Measurements from ENCODE around the gene FGD1. TPM values are rescaled to one million over a fixed set of nuclear protein-coding genes. Genes with fewer than 3 reads are reported as not detected.

Gene FGD1
- total and polyA plus RNA-seq, 2 of the 13 experiments (the other 11 are each of a cell fraction or from before 2014, with no cell fraction given) = 0.36 to 0.62 TPM

DNA sequence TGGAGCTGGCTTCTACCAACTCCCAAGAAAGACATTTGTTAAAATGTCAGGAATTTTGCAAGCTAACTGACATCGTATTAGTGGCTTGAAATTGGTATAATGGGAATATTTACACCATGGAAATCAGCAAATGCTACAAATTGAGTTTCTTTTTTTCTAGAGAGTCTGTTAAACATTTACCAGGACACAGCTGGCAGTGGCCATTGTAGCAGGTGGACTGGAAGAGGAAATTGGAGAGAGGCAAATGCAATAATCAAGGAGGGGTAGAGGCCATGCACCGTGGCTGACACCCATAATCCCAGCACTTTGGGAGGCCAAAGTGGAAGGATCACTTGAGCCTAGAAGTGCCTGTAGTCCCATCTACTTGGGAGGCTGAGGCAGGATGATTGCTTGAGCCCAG lies 88.8 kb downstream of the FGD1 start (continued):
- TF ChIP-seq, protein P1, sequence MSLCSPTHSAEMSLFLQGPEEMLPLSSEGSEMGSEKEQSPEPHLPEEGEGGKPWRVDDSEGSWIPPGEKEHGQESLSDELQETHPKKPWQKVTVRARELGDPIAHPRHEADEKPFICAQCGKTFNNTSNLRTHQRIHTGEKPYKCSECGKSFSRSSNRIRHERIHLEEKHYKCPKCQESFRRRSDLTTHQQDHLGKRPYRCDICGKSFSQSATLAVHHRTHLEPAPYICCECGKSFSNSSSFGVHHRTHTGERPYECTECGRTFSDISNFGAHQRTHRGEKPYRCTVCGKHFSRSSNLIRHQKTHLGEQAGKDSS (CRISPR knock-in tag; IDR thresholded peaks at IDR 0.05; ENCODE audit: borderline replicate concordance, low read depth) = no peak
- no peak for TF ChIP-seq GZF1 (CRISPR knock-in tag; IDR thresholded peaks at IDR 0.05)
- TF ChIP-seq, protein P2, sequence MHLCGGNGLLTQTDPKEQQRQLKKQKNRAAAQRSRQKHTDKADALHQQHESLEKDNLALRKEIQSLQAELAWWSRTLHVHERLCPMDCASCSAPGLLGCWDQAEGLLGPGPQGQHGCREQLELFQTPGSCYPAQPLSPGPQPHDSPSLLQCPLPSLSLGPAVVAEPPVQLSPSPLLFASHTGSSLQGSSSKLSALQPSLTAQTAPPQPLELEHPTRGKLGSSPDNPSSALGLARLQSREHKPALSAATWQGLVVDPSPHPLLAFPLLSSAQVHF (CRISPR knock-in tag; IDR thresholded peaks at IDR 0.05) = no peak
- TF ChIP-seq, protein P3, sequence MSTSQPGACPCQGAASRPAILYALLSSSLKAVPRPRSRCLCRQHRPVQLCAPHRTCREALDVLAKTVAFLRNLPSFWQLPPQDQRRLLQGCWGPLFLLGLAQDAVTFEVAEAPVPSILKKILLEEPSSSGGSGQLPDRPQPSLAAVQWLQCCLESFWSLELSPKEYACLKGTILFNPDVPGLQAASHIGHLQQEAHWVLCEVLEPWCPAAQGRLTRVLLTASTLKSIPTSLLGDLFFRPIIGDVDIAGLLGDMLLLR (CRISPR knock-in tag; IDR thresholded peaks at IDR 0.05) = no peak
- TF ChIP-seq YY1 (IDR thresholded peaks at IDR 0.05; ENCODE audit: insufficient read depth, insufficient replicate concordance, low read depth, low read length) = no peak
- TF ChIP-seq SATB2 (CRISPR knock-in tag; IDR thresholded peaks at IDR 0.05) = no peak
- no peak for TF ChIP-seq ZBTB7B (CRISPR knock-in tag; IDR thresholded peaks at IDR 0.05)

DNA sequence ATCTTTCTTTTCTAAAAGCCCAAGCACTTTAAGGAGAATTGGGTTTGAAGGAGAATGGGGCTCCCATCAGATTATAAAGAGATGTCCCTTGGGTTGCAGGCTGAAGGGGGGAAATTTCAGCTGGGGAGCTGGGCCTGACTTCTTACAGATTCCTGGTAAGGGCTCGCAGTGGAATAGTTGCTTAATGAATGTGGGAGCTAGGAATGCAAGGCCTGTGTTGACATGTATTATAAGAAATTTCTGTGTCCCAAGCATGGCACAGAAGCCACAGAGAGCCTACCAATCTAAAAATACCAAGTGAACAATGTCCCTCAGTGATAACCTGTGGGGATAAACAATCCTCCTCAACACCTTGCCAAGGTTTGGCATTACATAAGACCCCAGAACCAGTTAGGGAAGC lies 98.9 kb downstream of the FGD1 start:
- Histone ChIP-seq H3K36me3 (replicated peaks in 1 of 2; ENCODE audit: control insufficient read depth in 1 of 2, insufficient read depth in 2 of 2, low read length in 2 of 2) (no peaks in the 10 kb centered on the region), H3K4me2 (ENCODE audit: low read depth, low read length) (no peak overlapping the region), H3K79me2 (ENCODE audit: insufficient read depth, low read length) (no peaks in the 10 kb centered on the region), H3K9ac (ENCODE audit: insufficient read depth, low read depth, low read length) (no peak overlapping the region), H3K4me3 (replicated peaks in 1 of 3; ENCODE audit: insufficient read depth in 1 of 3, low read depth in 2 of 3, low read length in 3 of 3) (no peak overlapping the region), H3K9me3 (ENCODE audit: low read length) (no peaks in the 10 kb centered on the region), H3K27ac (ENCODE audit: extremely low read length, insufficient read depth, low read length) (no peak overlapping the region), H2AFZ (ENCODE audit: low read length) (no peak overlapping the region), H3K4me1 (ENCODE audit: insufficient read depth, low read length) (no peaks in the 10 kb centered on the region), H4K20me1 (ENCODE audit: insufficient read depth, low read length) (no peaks in the 10 kb centered on the region), H3K27me3 (ENCODE audit: control insufficient read depth in 1 of 2, insufficient read depth in 2 of 2, low read length in 2 of 2) (no peaks in the 10 kb centered on the region)
- CTCF ChIA-PET (ENCODE audit: low intra/inter-chr PET ratio, low total read pairs) = no interaction called here
- in situ Hi-C loops (cut with HindIII; ENCODE audit: extremely low pct_ligation_motif_present, low pct_unique_long_range_greater_than_20kb) (loop anchor here (10.0 kb wide), 1 partner anchor 62 kb away; no protein-coding TSS in a partner anchor), intact Hi-C loops (cut with micrococcal nuclease; ENCODE audit: unreplicated experiment) (no loop called here)
- no peak for ATAC-seq
- POLR2A ChIA-PET = no interaction called here
- no peak for DNase-seq (ENCODE audit: low spot score)
- no peak for FAIRE-seq
- BruUV-seq (replicated peaks) = no TSS peak
- no CpG with 5 or more reads among the region's 1 CpG for WGBS (ENCODE audit: low lambda C conversion rate)
- TF ChIP-seq ZNF713 (CRISPR knock-in tag; IDR thresholded peaks at IDR 0.05) (no peak), ZEB1 (IDR thresholded peaks at IDR 0.05; ENCODE audit: insufficient replicate concordance, low read depth) (no peak), ZNF20 (CRISPR knock-in tag; IDR thresholded peaks at IDR 0.05) (no peak), ATF7 (IDR thresholded peaks at IDR 0.05) (no peak), ATF7 (CRISPR knock-in tag; IDR thresholded peaks at IDR 0.05) (no peak), MAZ (IDR thresholded peaks at IDR 0.05; ENCODE audit: borderline replicate concordance, low read depth, low read length) (no peak), MAZ (CRISPR knock-in tag; IDR thresholded peaks at IDR 0.05; ENCODE audit: low read depth) (no peak), ZNF235 (CRISPR knock-in tag; IDR thresholded peaks at IDR 0.05; ENCODE audit: borderline replicate concordance) (no peak), RBM22 (optimal IDR thresholded peaks at IDR 0.05; ENCODE audit: low read length) (no peak), ZSCAN9 (CRISPR knock-in tag; IDR thresholded peaks at IDR 0.05; ENCODE audit: borderline replicate concordance) (no peak), ELF3 (CRISPR knock-in tag; IDR thresholded peaks at IDR 0.05) (no peak), ZNF350 (CRISPR knock-in tag; IDR thresholded peaks at IDR 0.05; ENCODE audit: borderline replicate concordance, low read depth) (no peak), TEAD2 (CRISPR knock-in tag; IDR thresholded peaks at IDR 0.05) (no peak), GTF2F1 (IDR thresholded peaks at IDR 0.05; ENCODE audit: low read length) (no peak), KAT7 (CRISPR knock-in tag; IDR thresholded peaks at IDR 0.05; ENCODE audit: borderline replicate concordance) (no peak)
- TF ChIP-seq, protein P4, sequence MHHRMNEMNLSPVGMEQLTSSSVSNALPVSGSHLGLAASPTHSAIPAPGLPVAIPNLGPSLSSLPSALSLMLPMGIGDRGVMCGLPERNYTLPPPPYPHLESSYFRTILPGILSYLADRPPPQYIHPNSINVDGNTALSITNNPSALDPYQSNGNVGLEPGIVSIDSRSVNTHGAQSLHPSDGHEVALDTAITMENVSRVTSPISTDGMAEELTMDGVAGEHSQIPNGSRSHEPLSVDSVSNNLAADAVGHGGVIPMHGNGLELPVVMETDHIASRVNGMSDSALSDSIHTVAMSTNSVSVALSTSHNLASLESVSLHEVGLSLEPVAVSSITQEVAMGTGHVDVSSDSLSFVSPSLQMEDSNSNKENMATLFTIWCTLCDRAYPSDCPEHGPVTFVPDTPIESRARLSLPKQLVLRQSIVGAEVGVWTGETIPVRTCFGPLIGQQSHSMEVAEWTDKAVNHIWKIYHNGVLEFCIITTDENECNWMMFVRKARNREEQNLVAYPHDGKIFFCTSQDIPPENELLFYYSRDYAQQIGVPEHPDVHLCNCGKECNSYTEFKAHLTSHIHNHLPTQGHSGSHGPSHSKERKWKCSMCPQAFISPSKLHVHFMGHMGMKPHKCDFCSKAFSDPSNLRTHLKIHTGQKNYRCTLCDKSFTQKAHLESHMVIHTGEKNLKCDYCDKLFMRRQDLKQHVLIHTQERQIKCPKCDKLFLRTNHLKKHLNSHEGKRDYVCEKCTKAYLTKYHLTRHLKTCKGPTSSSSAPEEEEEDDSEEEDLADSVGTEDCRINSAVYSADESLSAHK (CRISPR knock-in tag; IDR thresholded peaks at IDR 0.05; ENCODE audit: borderline replicate concordance) = no peak

All from HepG2 (cell line).